Measurements from ENCODE around the gene PCSK5. TPM values are rescaled to one million over a fixed set of nuclear protein-coding genes. Genes with fewer than 3 reads are reported as not detected.

Gene PCSK5
- polyA plus RNA-seq, 1 donor (not counting 4 experiments of a cell fraction or from before 2014, with no cell fraction given) = 1.9 TPM

DNA sequence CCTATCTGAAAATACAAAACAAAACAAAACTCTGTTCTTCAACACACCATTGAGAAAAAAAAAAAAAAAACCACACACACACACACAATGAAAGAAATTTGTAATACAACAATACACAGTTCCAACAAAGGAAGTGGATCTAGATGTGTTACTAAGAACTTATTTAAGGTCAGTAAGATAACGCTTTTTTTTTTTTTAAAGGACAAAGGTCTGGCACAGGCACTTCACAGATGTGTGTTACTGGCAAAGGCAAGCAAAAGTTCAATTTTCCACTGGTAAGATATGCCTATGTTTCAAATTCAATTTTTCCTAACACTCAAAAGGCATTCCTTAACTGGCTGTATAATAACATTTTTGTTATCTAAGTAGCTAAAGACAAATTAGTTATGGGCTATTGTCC is 500.2 kb downstream of the PCSK5 start:
- dilution Hi-C loops (cut with MboI; ENCODE audit: extremely low pct_ligation_motif_present, low sequenced_read_pairs) = no loop called here
- Histone ChIP-seq H3K4me3 (ENCODE audit: control insufficient read depth in 2 of 3, extremely low read depth in 1 of 3, insufficient read depth in 2 of 3, low read depth in 1 of 3, low read length in 3 of 3) (no peak overlapping the region), H3K36me3 (ENCODE audit: control insufficient read depth in 2 of 2, extremely low read depth in 1 of 2, insufficient read depth in 2 of 2, low read length in 2 of 2) (peaks cover 0 to 4% of the 10 kb centered on the region in 2 experiments), H4K20me1 (ENCODE audit: control insufficient read depth, extremely low read depth, insufficient read depth, low read length) (no peaks in the 10 kb centered on the region), H3K9me1 (ENCODE audit: control insufficient read depth, extremely low read depth, insufficient read depth, low read length) (no peaks in the 10 kb centered on the region), H3K9ac (ENCODE audit: control insufficient read depth, extremely low read depth, insufficient read depth, low read length) (no peak overlapping the region), H2AFZ (ENCODE audit: control insufficient read depth, low read length) (no peak overlapping the region), H3K27ac (ENCODE audit: control insufficient read depth, insufficient read depth, low read length) (no peak overlapping the region), H3K79me2 (ENCODE audit: control insufficient read depth, insufficient read depth, low read length) (peaks cover 8% of the 10 kb centered on the region), H3K27me3 (ENCODE audit: control insufficient read depth, extremely low read depth, insufficient read depth, low read length) (no peaks in the 10 kb centered on the region), H3K4me2 (ENCODE audit: control insufficient read depth, extremely low read depth, insufficient read depth, low read depth, low read length) (no peak overlapping the region), H3K4me1 (ENCODE audit: control insufficient read depth, extremely low read depth, insufficient read depth, low read length) (no peaks in the 10 kb centered on the region), H3K9me3 (ENCODE audit: control insufficient read depth, low read depth, low read length) (no peaks in the 10 kb centered on the region)
- DNase-seq (ENCODE audit: low read depth, low spot score) (no peak), FAIRE-seq (no peak)
- TF ChIP-seq, protein P1, sequence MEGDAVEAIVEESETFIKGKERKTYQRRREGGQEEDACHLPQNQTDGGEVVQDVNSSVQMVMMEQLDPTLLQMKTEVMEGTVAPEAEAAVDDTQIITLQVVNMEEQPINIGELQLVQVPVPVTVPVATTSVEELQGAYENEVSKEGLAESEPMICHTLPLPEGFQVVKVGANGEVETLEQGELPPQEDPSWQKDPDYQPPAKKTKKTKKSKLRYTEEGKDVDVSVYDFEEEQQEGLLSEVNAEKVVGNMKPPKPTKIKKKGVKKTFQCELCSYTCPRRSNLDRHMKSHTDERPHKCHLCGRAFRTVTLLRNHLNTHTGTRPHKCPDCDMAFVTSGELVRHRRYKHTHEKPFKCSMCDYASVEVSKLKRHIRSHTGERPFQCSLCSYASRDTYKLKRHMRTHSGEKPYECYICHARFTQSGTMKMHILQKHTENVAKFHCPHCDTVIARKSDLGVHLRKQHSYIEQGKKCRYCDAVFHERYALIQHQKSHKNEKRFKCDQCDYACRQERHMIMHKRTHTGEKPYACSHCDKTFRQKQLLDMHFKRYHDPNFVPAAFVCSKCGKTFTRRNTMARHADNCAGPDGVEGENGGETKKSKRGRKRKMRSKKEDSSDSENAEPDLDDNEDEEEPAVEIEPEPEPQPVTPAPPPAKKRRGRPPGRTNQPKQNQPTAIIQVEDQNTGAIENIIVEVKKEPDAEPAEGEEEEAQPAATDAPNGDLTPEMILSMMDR (optimal IDR thresholded peaks at IDR 0.05 in 1 of 3, IDR thresholded peaks at IDR 0.05 in 1 of 3, conservative IDR thresholded peaks at IDR 0.05 in 1 of 3; ENCODE audit: extremely low read depth in 1 of 3, insufficient read depth in 2 of 3, low read length in 3 of 3) = no peak
- TF ChIP-seq EZH2 (IDR thresholded peaks at IDR 0.05; ENCODE audit: low read length) = no peak

DNA sequence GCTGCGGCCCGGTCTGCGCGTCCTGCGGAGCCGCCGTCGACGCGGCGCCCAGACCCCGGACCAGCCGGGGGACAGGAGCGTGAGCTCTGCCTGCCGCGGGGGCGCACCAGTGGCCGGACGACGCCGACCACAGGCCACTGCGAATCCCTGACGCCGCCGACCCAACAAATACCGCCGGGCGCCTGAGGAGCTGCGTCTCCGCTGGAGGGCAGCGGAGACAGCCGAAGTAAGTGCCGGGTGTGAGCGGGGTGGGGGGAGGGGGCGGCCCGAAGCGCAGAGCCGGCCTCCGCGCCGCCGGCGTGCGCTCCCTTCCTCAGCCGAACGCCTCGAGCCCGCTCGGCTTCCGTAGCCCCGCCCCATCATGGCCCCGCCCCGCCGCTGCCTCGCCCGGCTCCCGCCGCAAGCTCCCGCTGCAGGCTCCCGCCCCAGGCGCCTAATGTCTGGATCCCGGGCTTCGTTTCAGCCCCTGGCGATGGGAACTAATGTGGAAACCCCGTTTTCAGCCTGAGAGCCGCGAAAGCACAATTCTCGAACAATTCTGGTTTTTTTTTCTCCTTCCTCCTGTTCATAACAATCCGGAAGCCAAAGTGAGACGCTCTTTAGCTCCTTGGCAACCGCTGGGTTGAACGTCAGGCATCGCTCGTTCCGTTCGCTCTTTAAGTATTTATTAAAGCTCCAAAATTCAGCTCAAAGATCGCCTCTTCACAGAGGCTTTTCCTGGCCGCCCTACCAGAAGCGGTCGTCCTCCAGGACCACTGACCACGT is 503.9 kb downstream of the PCSK5 start, which contains the start of gene RFK:
Gene RFK (minus strand): TSS at position 232 of the 765 bp plus-strand sequence. CDS start 255 bp downstream, outside the sequence.
- H3K4me2 ChIP-seq (ENCODE audit: control insufficient read depth, extremely low read depth, insufficient read depth, low read depth, low read length) = peak within 1 kb of the TSS; percentile 81
- no peaks in the 10 kb centered on the region for H3K36me3 ChIP-seq (ENCODE audit: control insufficient read depth in 2 of 2, extremely low read depth in 1 of 2, insufficient read depth in 2 of 2, low read length in 2 of 2)
- DNase-seq (ENCODE audit: low read depth, low spot score) (no peak), FAIRE-seq (no peak)
- dilution Hi-C loops (cut with MboI; ENCODE audit: extremely low pct_ligation_motif_present, low sequenced_read_pairs) = no loop called here
- H3K4me1 ChIP-seq (ENCODE audit: control insufficient read depth, extremely low read depth, insufficient read depth, low read length) = no peaks in the 10 kb centered on the region
- TF ChIP-seq, protein P1 (optimal IDR thresholded peaks at IDR 0.05 in 1 of 3, IDR thresholded peaks at IDR 0.05 in 1 of 3, conservative IDR thresholded peaks at IDR 0.05 in 1 of 3; ENCODE audit: extremely low read depth in 1 of 3, insufficient read depth in 2 of 3, low read length in 3 of 3) = peak in 2 of 3 experiments; percentile 46 to 57
- TF ChIP-seq EZH2 (IDR thresholded peaks at IDR 0.05; ENCODE audit: low read length) = no peak
- H3K79me2 ChIP-seq (ENCODE audit: control insufficient read depth, insufficient read depth, low read length) = peaks cover 8% of the 10 kb centered on the region
- H3K9me1 ChIP-seq (ENCODE audit: control insufficient read depth, extremely low read depth, insufficient read depth, low read length) = no peaks in the 10 kb centered on the region
- peak within 1 kb of the TSS; percentile 82 for H3K9ac ChIP-seq (ENCODE audit: control insufficient read depth, extremely low read depth, insufficient read depth, low read length)
- peak within 1 kb of the TSS; percentile 88 for H2AFZ ChIP-seq (ENCODE audit: control insufficient read depth, low read length)
- no peaks in the 10 kb centered on the region for H4K20me1 ChIP-seq (ENCODE audit: control insufficient read depth, extremely low read depth, insufficient read depth, low read length)
- peak within 1 kb of the TSS; percentile 66 to 94 (median 87) for H3K4me3 ChIP-seq (ENCODE audit: control insufficient read depth in 2 of 3, extremely low read depth in 1 of 3, insufficient read depth in 2 of 3, low read depth in 1 of 3, low read length in 3 of 3)
- no peaks in the 10 kb centered on the region for H3K9me3 ChIP-seq (ENCODE audit: control insufficient read depth, low read depth, low read length)
- peak within 1 kb of the TSS; percentile 74 for H3K27ac ChIP-seq (ENCODE audit: control insufficient read depth, insufficient read depth, low read length)
- no peaks in the 10 kb centered on the region for H3K27me3 ChIP-seq (ENCODE audit: control insufficient read depth, extremely low read depth, insufficient read depth, low read length)
